ENCODE measurements around the gene GJA4. TPM values are rescaled to one million over a fixed set of nuclear protein-coding genes. Genes with fewer than 3 reads are reported as not detected.

Gene GJA4
- total RNA-seq, 1 experiment from 2014 or later = 1.4 TPM

- no peak overlapping the region for H3K23ac ChIP-seq (ENCODE audit: insufficient read length, low read depth, low read length)
- no peak overlapping the region for H2BK20ac ChIP-seq (ENCODE audit: low read depth, low read length, poor library complexity, severe bottlenecking)
- no peak overlapping the region for H3K56ac ChIP-seq (ENCODE audit: insufficient read length, low read depth, low read length)
- H2BK12ac ChIP-seq (ENCODE audit: insufficient read length, low read depth, low read length) = no peak overlapping the region
- no peak overlapping the region for H3T11ph ChIP-seq (ENCODE audit: low read length)
- H3K14ac ChIP-seq (ENCODE audit: insufficient read depth, low read length) = no peak overlapping the region
- Mint-ChIP-seq H3K9me3 (no peaks in the 10 kb centered on the region; a peak in 1 of 5 replicates), H3K27me3 (ENCODE audit: low read depth) (peaks cover 20% of the 10 kb centered on the region), H3K27ac (no peak overlapping the region), H3K36me3 (ENCODE audit: insufficient read depth in 1 of 3, low read depth in 3 of 3) (no peaks in the 10 kb centered on the region; a peak in 1 of 7 replicates), H3K4me3 (no peak overlapping the region), H3K4me1 (peaks cover 18 to 25% of the 10 kb centered on the region in 2 experiments)
- no peak overlapping the region for H4K5ac ChIP-seq (ENCODE audit: insufficient read length, low read depth, low read length)
- H4K8ac ChIP-seq (replicated peaks; ENCODE audit: insufficient read length, low read depth, low read length) = no peak overlapping the region
- no peak overlapping the region for H2BK120ac ChIP-seq (ENCODE audit: low read depth, low read length, poor library complexity, severe bottlenecking)
- H2AFZ ChIP-seq (ENCODE audit: low read length) = no peak overlapping the region
- no peak overlapping the region for H3K9ac ChIP-seq (ENCODE audit: extremely low read depth, insufficient read length, low read length)
- H3K4ac ChIP-seq (ENCODE audit: low read depth, low read length) = no peak overlapping the region
- H2AK5ac ChIP-seq (ENCODE audit: insufficient read length, low read length) = no peak overlapping the region
- H3K27me3 ChIP-seq (ENCODE audit: insufficient read depth, low read length) = no peaks in the 10 kb centered on the region; the same call in 1 of the 2 replicates
- no peaks in the 10 kb centered on the region for H4K20me1 ChIP-seq (ENCODE audit: control insufficient read depth, insufficient read depth, insufficient read length)
- no peak overlapping the region for H3K18ac ChIP-seq (ENCODE audit: insufficient read length, low read depth, low read length)
- H3K27ac ChIP-seq (ENCODE audit: insufficient read length, low read depth, low read length) = no peak overlapping the region
- H3K4me2 ChIP-seq (ENCODE audit: insufficient read depth, insufficient read length, low read length) = no peak overlapping the region
- no peaks in the 10 kb centered on the region; the same call in 1 of the 2 replicates for H3K4me1 ChIP-seq (ENCODE audit: insufficient read depth, low read length)
- H3K79me2 ChIP-seq (ENCODE audit: insufficient read depth, low read length) = no peaks in the 10 kb centered on the region
- no peak for DNase-seq
- H3K79me1 ChIP-seq (ENCODE audit: insufficient read depth, low read depth, low read length, poor library complexity, severe bottlenecking) = no peaks in the 10 kb centered on the region
- no peak overlapping the region for H4K91ac ChIP-seq (ENCODE audit: insufficient read length, low read depth, low read length)
- no CpG with 5 or more reads among the region's 5 CpGs for WGBS (ENCODE audit: extremely low coverage, insufficient read length, low lambda C conversion rate)
- no peak overlapping the region for H2BK5ac ChIP-seq (ENCODE audit: insufficient read length, low read length)
- H2BK15ac ChIP-seq (ENCODE audit: low read depth, low read length) = no peak overlapping the region
- no peaks in the 10 kb centered on the region for H3K9me3 ChIP-seq (ENCODE audit: control insufficient read depth, low read depth, low read length)
- H3K23me2 ChIP-seq (ENCODE audit: insufficient read length, low read depth, low read length, poor library complexity, severe bottlenecking) = no peaks in the 10 kb centered on the region
- no peak for TF ChIP-seq CTCF (conservative IDR thresholded peaks at IDR 0.05)
These were observed 47.1 kb upstream of the GJA4 start for GRCh38 chr1:34745666-34746065.
